Ovary (tissue), 10 donors: ENCODE data around the gene TGIF2. TPM values are rescaled to one million over a fixed set of nuclear protein-coding genes. Genes with fewer than 3 reads are reported as not detected.

Experiments used
- DNase-seq, 5 donors: peaks; one replicate each; pipeline ENCODE4 v3.0.0-alpha.2; 2019 to 2020
- H3K27ac ChIP-seq, 2 donors: fragments of 200-600 bp; one replicate each; pipeline versions ENCODE4 v1.5.1 to v1.8.0; 2019 to 2022
- H3K27me3 ChIP-seq: fragments of 200-600 bp; one replicate; pipeline ENCODE4 v1.8.0; 2022
- H3K36me3 ChIP-seq: fragments of 200-600 bp; sonication (generic); one replicate; pipeline ENCODE4 v1.5.1; 2019
- H3K4me1 ChIP-seq: one replicate; pipeline ENCODE4 v1.8.1; 2013; ENCODE audit warnings: mild to moderate bottlenecking, moderate library complexity; ENCODE audit not compliant: insufficient read depth
- H3K4me3 ChIP-seq: fragments of 200-600 bp; sonication (generic); one replicate; pipeline ENCODE4 v1.5.1; 2017
- H3K9me3 ChIP-seq, 2 donors: fragments of 200-600 bp in 1 of 2; sonication (generic) in 1 of 2; one replicate each; pipeline versions ENCODE4 v1.5.1 to v1.8.1; 2013 to 2019; ENCODE audit warnings: mild to moderate bottlenecking in 1 of 2, moderate library complexity in 1 of 2
- CTCF ChIP-seq, 3 donors: fragments of 450-650 bp in 2 of 3; fragments of 200-600 bp in 1 of 3; IDR thresholded peaks; one replicate each; pipeline versions ENCODE4 v1.5.1 to v1.8.0; 2016 to 2022; ENCODE audit warnings: antibody characterized with exemption in 3 of 3, mild to moderate bottlenecking in 1 of 3
- EP300 ChIP-seq: sonication (generic); formaldehyde crosslinking; IDR thresholded peaks from one replicate; pipeline ENCODE4 v1.6.1; 2017; ENCODE audit warnings: antibody characterized with exemption
- POLR2A ChIP-seq: fragments of 450-650 bp; IDR thresholded peaks from one replicate; pipeline ENCODE4 v1.6.1; 2017; ENCODE audit warnings: antibody characterized with exemption, mild to moderate bottlenecking, moderate library complexity
- WGBS, 3 donors: extraction: QIAGEN DNeasy Blood & Tissue Kit in 1 of 3; methylation state at CpG; one replicate each; pipeline versions ENCODE4 v1.1.5 to v1.1.7; 2013 to 2017; 5-methylcytosine and 5-hydroxymethylcytosine counted together
- intact Hi-C, 4 donors: fragments of 100-400 bp; cut with DNase I; formaldehyde crosslinking; loops; one replicate each; pipeline versions ENCODE4 v1.11.0 to v1.15.1; 2022 to 2023
- long read RNA-seq, 3 donors: library from polyadenylated mRNA in 2 of 3; unstranded in 2 of 3; transcript quantifications; one replicate each; pipeline ENCODE4 v2.0.0 and lab custom pipeline, GENCODE V29; 2021 to 2026
- polyA plus RNA-seq, 2 donors: library from polyadenylated mRNA; stranded (reverse); fragments of 200-250 nt in 1 of 2; fragments of 350-450 nt in 1 of 2; fragmentation: Illumina TruSeq in 1 of 2; extraction: RNeasy Lipid Tissue Mini Kit (QIAGEN cat#74804) in 1 of 2; gene quantifications; one replicate each; pipeline ENCODE4 v1.2.3, GENCODE V29; 2013 to 2014
- total RNA-seq, 7 donors: library from RNA; depleted of rRNA in 2 of 7; stranded (reverse); fragments of >200 nt in 2 of 7; fragmentation: NEBNext Ultra II Directional in 3 of 7; extraction: Animal tissue kit (Norgen Biotek cat#: 25700) in 3 of 7; gene quantifications; one replicate each; pipeline versions ENCODE4 v1.1.0 to v1.2.4, GENCODE V29; 2016 to 2023
- donor health status: DM: no; HTN: no; CAD: no; lungs with moderate emphysema.
- donor health status: DM: no; HTN: no; CAD: no.
- donor health status: Bipolar disorder and iron deficiency.
- donor health status: DM: yes; HTN: yes; CAD: no.
- donor health status: DM: no; HTN: no; CAD: no.
- donor health status: DM: yes; HTN: yes; CAD: no.

TGIF2 gene
- total RNA-seq, result 10 to 100 TPM; 19.2 to 39.2 (median 26.0) TPM
- 10 to 100 TPM; 12.6 to 21.6 TPM for polyA plus RNA-seq
- long read RNA-seq, donor 1, partial matches to known transcripts, result 7 of 12 reads
- long read RNA-seq, donor 1, other reads (novel, unspliced or antisense), result 0 of 12 reads
- long read RNA-seq, donor 2, transcript TGIF2-201 (3 exons, 3,406 nt), result major isoform, 12 of 17 reads
- long read RNA-seq, donor 2, partial matches to known transcripts, result 0 of 17 reads
- long read RNA-seq, donor 2, other reads (novel, unspliced or antisense), result 0 of 17 reads
- long read RNA-seq, donor 3, transcript TGIF2-201 (3 exons, 3,406 nt), result major isoform, 32 of 65 reads
- long read RNA-seq, donor 3, transcript TGIF2-202 (3 exons, 3,432 nt), result minor isoform, 5 of 65 reads
- long read RNA-seq, donor 3, partial matches to known transcripts, result 12 of 65 reads
- long read RNA-seq, donor 3, other reads (novel, unspliced or antisense), result 15 of 65 reads

- TF ChIP-seq POLR2A (peak; percentile 53), EP300 (no peak), CTCF (IDR thresholded peaks at IDR 0.05) (peak in 1 of 3 donors; percentile 13)
- Histone ChIP-seq H3K36me3 (no peaks in the 10 kb centered on the region), H3K27me3 (no peaks in the 10 kb centered on the region), H3K9me3 (no peaks in the 10 kb centered on the region), H3K4me1 (peaks cover 9% of the 10 kb centered on the region), H3K4me3 (peak within 1 kb of the TSS; percentile 72), H3K27ac (peak within 1 kb of the TSS; percentile 94 to 97)
- peak; percentile 88 to 94 (median 90) for DNase-seq
- 3 to 10% (median 5%) methylated on average over 20 to 80 of the region's 80 CpGs for WGBS, 3 donors
- intact Hi-C loops, result no loop called here
These were observed at the start of gene TGIF2 for GRCh38 chr20:36573103-36573797. TGIF2 (plus strand) TSS chr20:36573597; CDS start chr20:36578775, 5,178 bp downstream.

- peak in 1 of 5 donors; percentile 37 for DNase-seq
- peak overlapping the region; percentile 66 to 84 for H3K27ac ChIP-seq
- H3K4me3 ChIP-seq, result no peak overlapping the region
- H3K36me3 ChIP-seq, result no peaks in the 10 kb centered on the region
- H3K4me1 ChIP-seq, result peaks cover 6% of the 10 kb centered on the region
- intact Hi-C loops, result loop anchor here in 2 of 4 donors (5.0 kb wide), 1 partner anchor 63 kb away; no protein-coding TSS in a partner anchor
- H3K27me3 ChIP-seq, result no peaks in the 10 kb centered on the region
- no peaks in the 10 kb centered on the region for H3K9me3 ChIP-seq
- TF ChIP-seq CTCF (IDR thresholded peaks at IDR 0.05) (no peak), EP300 (no peak), POLR2A (no peak)
- WGBS, 3 donors, result 70 to 84% (median 77%) methylated on average over 17 of the region's 17 CpGs
These were observed 47.6 kb upstream of the TGIF2 start for GRCh38 chr20:36525620-36526365.

GRCh38 chr20:36526521-36527011 lies 46.8 kb upstream of the TGIF2 start:
- Histone ChIP-seq H3K27ac (peak overlapping the region; percentile 66 to 84), H3K9me3 (no peaks in the 10 kb centered on the region)
- intact Hi-C loops, result loop anchor here in 2 of 4 donors (5.0 kb wide), 1 partner anchor 64 kb away; no protein-coding TSS in a partner anchor

GRCh38 chr20:36527331-36528125 lies 45.9 kb upstream of the TGIF2 start:
- intact Hi-C loops, result loop anchor here in 2 of 4 donors (5.0 kb wide), 1 partner anchor 65 kb away; no protein-coding TSS in a partner anchor
- TF ChIP-seq POLR2A (peak; percentile 36), CTCF (IDR thresholded peaks at IDR 0.05) (no peak)
- Histone ChIP-seq H3K4me3 (no peak overlapping the region), H3K27ac (peak overlapping the region; percentile 66 to 84), H3K9me3 (no peaks in the 10 kb centered on the region), H3K27me3 (no peaks in the 10 kb centered on the region), H3K36me3 (no peaks in the 10 kb centered on the region), H3K4me1 (peaks cover 4% of the 10 kb centered on the region)
- peak; percentile 85 to 91 (median 89) for DNase-seq
- WGBS, 3 donors, result 55 to 72% (median 62%) methylated on average over 32 of the region's 32 CpGs

More at GRCh38 chr20:36526521-36527011, 46.8 kb upstream of the TGIF2 start:
- WGBS, 3 donors, result 32 to 69% (median 42%) methylated on average over 29 of the region's 29 CpGs
- DNase-seq, result peak; percentile 61 to 71 (median 67)
- peaks cover 4% of the 10 kb centered on the region for H3K4me1 ChIP-seq
- no peak overlapping the region for H3K4me3 ChIP-seq
- no peaks in the 10 kb centered on the region for H3K36me3 ChIP-seq
- no peaks in the 10 kb centered on the region for H3K27me3 ChIP-seq
- no peak for TF ChIP-seq EP300
